Calu3 (cell line): ENCODE measurements around the gene ARL4A. TPM values are rescaled to one million over a fixed set of nuclear protein-coding genes. Genes with fewer than 3 reads are reported as not detected.

ENCODE experiments used
- BruUV-seq: library from RNA; stranded (reverse); fragments of 400-500 nt; replicated peaks from 2 replicates; lab custom pipeline; 2021; lab: Mats Ljungman, UMichigan
- CTCF ChIA-PET: fragments of 300-600 bp; sonication (Branson Sonifier 250); formaldehyde crosslinking; loops from one replicate; lab custom pipeline; 2022; ENCODE audit warnings: antibody characterized with exemption; lab: Charles Lee
- DNase-seq: peaks from one replicate; pipeline ENCODE4 v3.0.0; 2022
- H3K27ac Mint-ChIP-seq: one replicate; pipeline ENCODE4 v1.8.0; 2022; ENCODE audit warnings: mixed read lengths; ENCODE audit not compliant: unreplicated experiment
- H3K27me3 Mint-ChIP-seq: one replicate; pipeline ENCODE4 v1.8.0; 2022; ENCODE audit warnings: mixed read lengths; ENCODE audit not compliant: unreplicated experiment
- H3K36me3 Mint-ChIP-seq: one replicate; pipeline ENCODE4 v1.8.0; 2022; ENCODE audit warnings: mild to moderate bottlenecking, moderate library complexity, mixed read lengths; ENCODE audit not compliant: insufficient read depth, unreplicated experiment
- H3K4me1 Mint-ChIP-seq: one replicate; pipeline ENCODE4 v1.8.0; 2022; ENCODE audit warnings: mild to moderate bottlenecking, low read depth, mixed read lengths; ENCODE audit not compliant: unreplicated experiment
- H3K4me3 Mint-ChIP-seq: one replicate; pipeline ENCODE4 v1.8.0; 2022; ENCODE audit warnings: mild to moderate bottlenecking, low read depth, moderate library complexity, mixed read lengths; ENCODE audit not compliant: unreplicated experiment
- H3K9me3 Mint-ChIP-seq: one replicate; pipeline ENCODE4 v1.8.0; 2022; ENCODE audit warnings: low read depth, mixed read lengths; ENCODE audit not compliant: unreplicated experiment
- CTCF ChIP-seq: fragments of 200-600 bp; IDR thresholded peaks from one replicate; pipeline ENCODE4 v1.8.0; 2022; ENCODE audit warnings: antibody characterized with exemption; ENCODE audit not compliant: unreplicated experiment
- intact Hi-C: fragments of 100-400 bp; cut with micrococcal nuclease; formaldehyde crosslinking; loops from one replicate; pipeline ENCODE4 v1.10.0; 2022; ENCODE audit not compliant: unreplicated experiment
- total RNA-seq: library from RNA; stranded (reverse); gene quantifications from 2 replicates; pipeline ENCODE4 v1.2.3, GENCODE V29; 2022

The ARL4A gene
- total RNA-seq, 1 experiment from 2014 or later: 31.9 TPM

GRCh38 chr7:12709726-12710502 lies 22.5 kb downstream of the ARL4A start:
- no peaks in the 10 kb centered on the region for H3K9me3 Mint-ChIP-seq
- H3K36me3 Mint-ChIP-seq: no peaks in the 10 kb centered on the region
- DNase-seq: no peak
- H3K27ac Mint-ChIP-seq: no peak overlapping the region
- H3K4me3 Mint-ChIP-seq: no peak overlapping the region
- intact Hi-C loops: no loop called here
- no peak for TF ChIP-seq CTCF
- CTCF ChIA-PET: no interaction called here
- peaks cover 42% of the 10 kb centered on the region for H3K4me1 Mint-ChIP-seq
- no TSS peak for BruUV-seq
- no peaks in the 10 kb centered on the region for H3K27me3 Mint-ChIP-seq

GRCh38 chr7:12711124-12711523 lies 23.7 kb downstream of the ARL4A start:
- CTCF ChIA-PET: interaction anchor here (0.7 kb wide), 2 partner anchors 10 to 118 kb away, joined by 3 to 6 read pairs; no protein-coding TSS in a partner anchor
- H3K4me3 Mint-ChIP-seq: no peak overlapping the region
- no peak for TF ChIP-seq CTCF
- no peaks in the 10 kb centered on the region for H3K27me3 Mint-ChIP-seq
- no peak overlapping the region for H3K27ac Mint-ChIP-seq
- no TSS peak for BruUV-seq
- H3K4me1 Mint-ChIP-seq: peaks cover 46% of the 10 kb centered on the region
- no peak for DNase-seq
- H3K9me3 Mint-ChIP-seq: no peaks in the 10 kb centered on the region
- H3K36me3 Mint-ChIP-seq: no peaks in the 10 kb centered on the region
- intact Hi-C loops: no loop called here

- CTCF ChIA-PET: no interaction called here
- Mint-ChIP-seq H3K9me3 (no peaks in the 10 kb centered on the region), H3K4me3 (no peak overlapping the region), H3K36me3 (no peaks in the 10 kb centered on the region), H3K4me1 (peaks cover 46% of the 10 kb centered on the region), H3K27ac (no peak overlapping the region), H3K27me3 (no peaks in the 10 kb centered on the region)
- TF ChIP-seq CTCF: no peak
- DNase-seq: no peak
- BruUV-seq: no TSS peak
- intact Hi-C loops: no loop called here
These were observed 24.8 kb downstream of the ARL4A start for GRCh38 chr7:12712236-12712635.

GRCh38 chr7:12713625-12714378 lies 26.4 kb downstream of the ARL4A start:
- Mint-ChIP-seq H3K4me1 (peaks cover 47% of the 10 kb centered on the region), H3K36me3 (no peaks in the 10 kb centered on the region), H3K27me3 (no peaks in the 10 kb centered on the region), H3K9me3 (no peaks in the 10 kb centered on the region), H3K27ac (no peak overlapping the region), H3K4me3 (no peak overlapping the region)
- BruUV-seq: no TSS peak
- no peak for DNase-seq
- intact Hi-C loops: no loop called here
- TF ChIP-seq CTCF: no peak
- CTCF ChIA-PET: interaction anchor here (0.6 kb wide), 1 partner anchor 297 kb away, joined by 5 read pairs; no protein-coding TSS in a partner anchor
